GM12874 (cell line): ENCODE results near the gene TCFL5.

Experiments used
- TF ChIP-seq, protein P1 (sequence below): IDR thresholded peaks from 2 replicates; pipeline ENCODE4 v1.5.1; 2011; ENCODE audit warnings: low read depth, mild to moderate bottlenecking, control low read depth, low read length, moderate library complexity; ENCODE audit not compliant: insufficient read depth

The TCFL5 gene

DNA sequence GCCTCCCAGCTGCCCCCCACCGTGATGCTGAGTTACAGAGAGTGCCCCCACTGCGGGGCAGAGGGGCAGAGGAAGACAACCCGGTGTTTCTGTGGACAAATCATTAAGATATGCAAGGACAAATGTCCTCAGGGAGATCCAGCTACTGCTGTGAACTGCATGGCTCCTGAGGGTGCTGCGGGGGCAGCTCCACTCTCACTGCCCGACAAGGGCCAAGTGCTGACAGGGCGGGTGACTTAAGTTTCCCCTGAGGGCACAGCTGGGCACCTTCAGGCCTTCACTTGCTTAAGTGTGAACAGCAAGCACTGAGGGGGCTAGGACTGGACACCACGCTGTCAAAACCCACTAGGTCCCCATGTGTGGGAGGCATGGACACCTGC, 26.2 kb upstream of the TCFL5 start:
- TF ChIP-seq, protein P1, sequence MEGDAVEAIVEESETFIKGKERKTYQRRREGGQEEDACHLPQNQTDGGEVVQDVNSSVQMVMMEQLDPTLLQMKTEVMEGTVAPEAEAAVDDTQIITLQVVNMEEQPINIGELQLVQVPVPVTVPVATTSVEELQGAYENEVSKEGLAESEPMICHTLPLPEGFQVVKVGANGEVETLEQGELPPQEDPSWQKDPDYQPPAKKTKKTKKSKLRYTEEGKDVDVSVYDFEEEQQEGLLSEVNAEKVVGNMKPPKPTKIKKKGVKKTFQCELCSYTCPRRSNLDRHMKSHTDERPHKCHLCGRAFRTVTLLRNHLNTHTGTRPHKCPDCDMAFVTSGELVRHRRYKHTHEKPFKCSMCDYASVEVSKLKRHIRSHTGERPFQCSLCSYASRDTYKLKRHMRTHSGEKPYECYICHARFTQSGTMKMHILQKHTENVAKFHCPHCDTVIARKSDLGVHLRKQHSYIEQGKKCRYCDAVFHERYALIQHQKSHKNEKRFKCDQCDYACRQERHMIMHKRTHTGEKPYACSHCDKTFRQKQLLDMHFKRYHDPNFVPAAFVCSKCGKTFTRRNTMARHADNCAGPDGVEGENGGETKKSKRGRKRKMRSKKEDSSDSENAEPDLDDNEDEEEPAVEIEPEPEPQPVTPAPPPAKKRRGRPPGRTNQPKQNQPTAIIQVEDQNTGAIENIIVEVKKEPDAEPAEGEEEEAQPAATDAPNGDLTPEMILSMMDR, result no peak

DNA sequence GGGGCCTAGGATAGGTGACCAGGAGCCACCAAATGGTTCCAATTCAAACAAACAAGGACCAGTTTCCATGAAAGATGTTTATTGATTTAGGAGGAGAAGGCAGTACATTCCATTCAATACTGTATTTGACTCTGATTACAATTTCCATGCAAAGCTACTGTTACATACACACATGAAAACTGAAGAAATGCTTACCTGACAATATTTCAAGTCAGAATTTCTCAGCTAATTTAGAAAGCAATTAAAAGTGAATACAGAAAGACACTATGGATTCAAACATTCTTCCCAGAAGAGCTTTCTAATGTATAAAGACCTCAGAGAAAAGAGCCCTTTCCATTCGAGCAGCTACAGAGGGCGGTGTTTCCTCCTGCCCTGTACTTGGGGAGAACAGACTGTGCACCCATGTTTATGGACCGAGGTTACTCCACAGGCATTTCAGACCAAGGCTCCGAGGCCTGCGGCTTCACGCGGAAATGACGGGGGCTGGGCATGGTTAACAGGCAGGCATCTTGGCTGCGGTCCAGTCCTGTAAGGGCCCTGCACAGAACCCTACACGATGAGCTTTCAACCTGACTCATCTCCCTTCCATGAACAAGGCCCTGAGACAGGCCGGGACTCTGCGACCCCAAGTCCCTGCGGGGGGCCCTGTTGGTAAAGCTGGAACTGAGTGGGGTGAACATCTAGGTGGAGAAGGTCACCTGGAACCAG, 25.7 kb upstream of the TCFL5 start:
- TF ChIP-seq, protein P1, result no peak

DNA sequence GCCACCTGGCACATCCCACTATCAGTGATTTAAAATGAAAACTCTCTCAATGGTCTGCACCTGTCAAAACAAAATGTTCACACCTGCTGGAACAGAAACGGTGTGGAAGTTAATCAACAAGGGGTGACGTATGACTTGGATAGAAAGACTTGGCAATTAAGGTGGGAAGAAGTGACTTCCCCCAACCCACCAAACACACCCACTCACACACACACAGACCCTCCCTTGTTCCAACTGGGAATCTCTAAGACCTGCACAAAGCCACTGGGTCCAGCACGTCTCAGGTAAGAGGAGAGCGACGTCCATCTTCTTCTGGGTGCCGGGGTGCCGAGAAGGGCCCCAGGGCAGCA, 25.1 kb upstream of the TCFL5 start:
- TF ChIP-seq, protein P1, result no peak

DNA sequence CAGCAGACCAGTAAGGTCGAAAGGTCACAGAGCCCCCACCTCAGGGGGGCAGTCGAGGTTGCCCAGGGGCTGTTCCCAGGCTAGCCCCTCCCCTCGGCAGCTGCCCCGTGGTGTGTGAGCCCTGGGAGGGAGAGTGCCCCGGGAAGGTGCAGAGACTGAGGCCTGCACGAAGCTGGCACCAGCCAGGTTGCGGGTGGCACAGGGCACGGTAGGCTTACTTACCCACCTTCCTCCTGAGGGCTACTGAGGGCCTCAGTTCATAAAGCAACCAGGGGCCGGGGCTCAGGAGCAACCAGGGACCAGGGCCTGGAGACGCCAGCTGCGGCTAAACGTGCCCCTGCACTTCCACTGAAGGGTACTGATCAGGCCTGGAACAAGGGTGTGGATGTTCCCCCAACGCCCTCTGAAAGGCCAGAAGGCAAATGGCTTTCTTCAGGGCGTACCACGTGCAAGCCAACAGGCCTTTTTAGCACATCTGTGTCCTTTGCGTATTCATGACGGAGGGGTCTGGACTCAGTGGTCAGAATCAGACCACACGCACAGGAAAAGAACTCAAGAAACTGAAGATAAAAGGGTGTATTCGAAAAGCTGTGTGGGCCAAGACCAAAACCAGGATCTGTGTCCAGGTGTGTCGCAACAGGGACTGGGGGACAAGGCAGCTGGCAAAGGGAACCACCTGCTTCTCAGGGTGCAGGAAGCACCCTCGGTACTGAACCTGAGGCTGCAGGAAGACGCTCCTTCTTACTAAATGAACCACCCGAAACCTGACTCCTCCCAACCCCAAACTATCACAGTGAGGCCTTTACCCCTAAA, 24.5 kb upstream of the TCFL5 start:
- TF ChIP-seq, protein P1, result no peak

DNA sequence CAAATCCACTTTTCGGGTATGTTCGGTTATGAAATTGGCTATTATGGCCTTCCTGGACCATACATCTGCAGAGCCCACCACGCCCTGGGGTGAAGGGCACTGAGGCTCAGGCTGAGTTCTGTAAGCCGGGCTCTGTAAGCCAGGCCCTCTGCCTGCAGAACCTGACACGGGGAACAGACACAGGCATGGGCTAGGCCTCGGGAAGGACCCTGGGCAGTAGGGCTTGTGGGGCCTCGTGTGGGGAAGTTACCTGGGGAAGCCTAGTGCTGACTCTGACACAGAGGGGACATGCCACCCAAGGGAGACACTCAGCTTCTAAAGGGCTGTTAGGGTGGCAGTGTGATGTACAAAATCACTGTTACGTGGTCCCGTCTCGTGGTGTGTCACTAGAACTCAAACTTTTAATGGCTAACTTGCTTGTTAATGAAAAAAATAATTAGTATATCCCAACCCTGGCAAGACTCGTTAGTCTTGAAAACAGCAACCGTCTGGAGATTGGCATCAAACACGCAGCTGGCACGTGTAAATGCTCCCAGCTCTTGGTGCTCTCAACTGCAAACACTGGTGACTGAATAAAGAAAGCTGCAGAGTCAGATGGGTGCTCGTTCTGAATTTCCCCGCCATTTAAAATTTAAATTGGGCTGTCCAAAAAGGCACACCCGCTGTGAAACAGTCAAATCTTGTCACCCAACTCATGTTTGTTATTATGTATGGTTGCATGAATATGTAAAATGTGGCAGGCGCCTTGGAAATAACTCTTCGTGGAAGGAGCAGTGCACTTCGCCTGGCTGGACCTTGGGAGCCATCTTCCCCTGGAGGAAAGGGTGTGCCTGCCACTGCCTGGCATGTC, 23.6 kb upstream of the TCFL5 start:
- TF ChIP-seq, protein P1, result no peak

DNA sequence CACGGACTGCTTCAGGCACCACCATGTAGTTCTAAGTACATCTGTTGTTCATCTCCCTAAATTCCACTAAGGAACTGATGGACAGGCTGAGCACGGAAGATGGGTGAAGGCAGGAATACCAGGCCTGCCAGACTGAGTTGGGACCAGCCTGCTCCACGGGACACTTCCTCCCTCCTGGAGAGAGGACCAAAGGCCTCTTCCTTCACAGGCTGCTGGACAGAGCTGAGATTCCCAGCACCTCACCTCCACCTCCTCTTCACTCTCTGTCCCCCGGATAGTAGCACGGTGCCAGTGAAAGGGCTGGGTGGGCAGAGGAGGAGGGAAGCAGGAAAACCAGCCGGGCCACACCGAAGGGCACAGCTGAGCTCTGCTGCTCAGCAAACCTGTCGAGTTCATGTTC, 22.9 kb upstream of the TCFL5 start:
- TF ChIP-seq, protein P1, result no peak

DNA sequence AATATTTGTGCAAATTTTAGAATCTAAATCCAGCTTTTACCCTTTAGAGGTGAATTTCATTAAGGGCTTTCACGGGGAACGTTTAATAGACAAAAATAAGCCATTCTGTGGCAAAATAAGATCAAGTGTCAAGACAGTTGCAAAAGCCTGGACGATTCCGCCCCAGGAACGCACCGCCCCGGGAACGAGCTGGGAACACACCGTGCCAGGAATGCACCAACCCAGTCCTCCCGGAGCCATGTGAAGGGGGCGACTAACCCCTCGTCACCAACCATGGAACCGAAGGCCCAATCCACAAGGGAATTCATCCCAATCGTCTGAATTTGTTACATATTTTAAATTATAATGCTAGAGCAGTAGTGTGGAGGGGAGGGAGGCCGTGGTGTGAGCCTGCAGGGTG, 20.8 kb upstream of the TCFL5 start:
- TF ChIP-seq, protein P1, result no peak
